ENCODE data around the gene ZNF18.

Gene ZNF18

GRCh38 chr17:11997147-11997971, at the start of gene ZNF18:
ZNF18 (minus strand) TSS chr17:11997475; CDS start chr17:11992829, 4,646 bp downstream.
- peak; percentile 89 for DNase-seq (ENCODE audit: low read depth)

- no peak for DNase-seq (ENCODE audit: low read depth)
Measured at GRCh38 chr17:12046786-12047185, 49.5 kb upstream of the ZNF18 start.

- DNase-seq (ENCODE audit: low read depth): no peak
Measured at GRCh38 chr17:12043702-12044101, 46.4 kb upstream of the ZNF18 start.

GRCh38 chr17:12041312-12041711, 44.0 kb upstream of the ZNF18 start:
- no peak for DNase-seq (ENCODE audit: low read depth)

- no peak for DNase-seq (ENCODE audit: low read depth)
Measured at GRCh38 chr17:12040478-12040877, 43.2 kb upstream of the ZNF18 start.

GRCh38 chr17:12037970-12038369, 40.7 kb upstream of the ZNF18 start:
- no peak for DNase-seq (ENCODE audit: low read depth)

GRCh38 chr17:12035673-12036072, 38.4 kb upstream of the ZNF18 start:
- DNase-seq (ENCODE audit: low read depth): no peak

GRCh38 chr17:12034538-12034937, 37.3 kb upstream of the ZNF18 start:
- DNase-seq (ENCODE audit: low read depth): no peak

- DNase-seq (ENCODE audit: low read depth): no peak
Measured at GRCh38 chr17:12028611-12029010, 31.3 kb upstream of the ZNF18 start.

GRCh38 chr17:12027658-12028057, 30.4 kb upstream of the ZNF18 start:
- no peak for DNase-seq (ENCODE audit: low read depth)

GRCh38 chr17:12024327-12024726, 27.1 kb upstream of the ZNF18 start:
- no peak for DNase-seq (ENCODE audit: low read depth)

- DNase-seq (ENCODE audit: low read depth): no peak
Measured at GRCh38 chr17:12022310-12022709, 25.0 kb upstream of the ZNF18 start.

GRCh38 chr17:12021623-12022140, 24.4 kb upstream of the ZNF18 start:
- DNase-seq (ENCODE audit: low read depth): no peak

- DNase-seq (ENCODE audit: low read depth): peak; percentile 98
Measured at GRCh38 chr17:12020642-12021622, 23.7 kb upstream of the ZNF18 start, which contains the start of gene MAP2K4. MAP2K4 (plus strand) TSS chr17:12020877; CDS start chr17:12020887, 10 bp downstream.

- no peak for DNase-seq (ENCODE audit: low read depth)
Measured at GRCh38 chr17:12007466-12007865, 10.2 kb upstream of the ZNF18 start.

GRCh38 chr17:11999696-12000095, 2.4 kb upstream of the ZNF18 start:
- DNase-seq (ENCODE audit: low read depth): no peak

GRCh38 chr17:11997972-11998233, 628 bp upstream of the ZNF18 start:
- no peak for DNase-seq (ENCODE audit: low read depth)

- DNase-seq (ENCODE audit: low read depth): peak; percentile 10
Measured at GRCh38 chr17:11996722-11997146, 541 bp downstream of the ZNF18 start.

- no peak for DNase-seq (ENCODE audit: low read depth)
Measured at GRCh38 chr17:11991461-11991860, 5.8 kb downstream of the ZNF18 start.

GRCh38 chr17:11990363-11990983, 6.8 kb downstream of the ZNF18 start:
- DNase-seq (ENCODE audit: low read depth): no peak

GRCh38 chr17:11986942-11987329, 10.3 kb downstream of the ZNF18 start:
- no peak for DNase-seq (ENCODE audit: low read depth)

Data from stimulated activated CD8-positive, alpha-beta memory T cell treated with anti-CD3 and anti-CD28 coated beads, Interleukin-15, amount 100 ng/mL, for 1 hour (primary cell).